AG04450 (cell line): ENCODE data around the gene CFAP45. TPM values are rescaled to one million over a fixed set of nuclear protein-coding genes. Genes with fewer than 3 reads are reported as not detected.
"Not testable (repeated sequence)": the region's sequence is repeated elsewhere in the genome, so short reads cannot be mapped to it uniquely, and the experiment has no call there.

ENCODE experiments used
- CTCF ChIA-PET: fragments of 300-600, 350-600 bp; formaldehyde crosslinking; extraction: SDS; loops from one replicate; lab custom pipeline; 2022; ENCODE audit warnings: antibody characterized with exemption, inconsistent platforms; lab: Charles Lee
- POLR2A ChIA-PET: fragments of 350-600 bp; formaldehyde crosslinking; extraction: SDS; loops from one replicate; lab custom pipeline; 2021; ENCODE audit warnings: antibody characterized with exemption, inconsistent platforms; lab: Yijun Ruan, JAX
- DNase-seq: peaks from one replicate; pipeline ENCODE4 v3.0.0-alpha.2; 2011; ENCODE audit warnings: low read depth, low spot score
- H3K27ac ChIP-seq: one replicate; pipeline ENCODE4 v1.5.1; 2012; ENCODE audit warnings: low read depth, low read length, control low read depth
- H3K27me3 ChIP-seq: one replicate; pipeline ENCODE4 v1.6.0; 2012; ENCODE audit warnings: low read length; ENCODE audit not compliant: control insufficient read depth, insufficient read depth
- H3K4me3 ChIP-seq: 2 replicates; pipeline ENCODE4 v1.5.1; 2011; ENCODE audit warnings: mild to moderate bottlenecking, low read depth, low read length, control low read depth
- H3K9me3 ChIP-seq: 2 replicates; pipeline ENCODE4 v1.5.1; 2012; ENCODE audit warnings: low read length; ENCODE audit not compliant: control insufficient read depth, insufficient read depth
- CTCF ChIP-seq: IDR thresholded peaks from 2 replicates; pipeline ENCODE4 v1.5.1; 2011; ENCODE audit warnings: low read depth, low read length, control low read depth, inconsistent platforms
- polyA plus RNA-seq: library from polyadenylated mRNA; depleted of rRNA; stranded (reverse); fragments of >200 nt; gene quantifications from 2 replicates; pipeline ENCODE4 v1.2.3, GENCODE V29; 2011

CFAP45 gene
- polyA plus RNA-seq, 1 experiment: 0.29 TPM

- H3K4me3 ChIP-seq: no peak overlapping the region
- no peak overlapping the region for H3K27ac ChIP-seq
- TF ChIP-seq CTCF: no peak
- POLR2A ChIA-PET: no interaction called here
- CTCF ChIA-PET: interaction anchor here (0.9 kb wide), 1 partner anchor 12 kb away, joined by 4 read pairs; no protein-coding TSS in a partner anchor
- no peaks in the 10 kb centered on the region for H3K27me3 ChIP-seq
- no peak for DNase-seq
- H3K9me3 ChIP-seq: peaks cover 5% of the 10 kb centered on the region
Observed at GRCh38 chr1:159906960-159907359, 7.0 kb upstream of the CFAP45 start.

GRCh38 chr1:159904036-159904435 lies 4.1 kb upstream of the CFAP45 start:
- H3K27ac ChIP-seq, H3K9me3 ChIP-seq, H3K27me3 ChIP-seq, DNase-seq, POLR2A ChIA-PET, H3K4me3 ChIP-seq: not testable (repeated sequence)
- CTCF ChIA-PET: interaction anchor here (5.0 kb wide), 1 partner anchor 12 kb away, joined by 27 read pairs; no protein-coding TSS in a partner anchor

- ChIA-PET POLR2A (no interaction called here), CTCF (interaction anchor here (1.2 to 5.0 kb wide), 3 partner anchors 11 to 107 kb away, joined by 3 to 27 read pairs (median 12); no protein-coding TSS in a partner anchor)
- Histone ChIP-seq H3K27me3 (no peaks in the 10 kb centered on the region), H3K9me3 (peaks cover 5% of the 10 kb centered on the region), H3K4me3 (no peak overlapping the region), H3K27ac (no peak overlapping the region)
- DNase-seq: no peak
- TF ChIP-seq CTCF: no peak
Observed at GRCh38 chr1:159902541-159902940, 2.6 kb upstream of the CFAP45 start.

GRCh38 chr1:159900755-159901360 lies 893 bp upstream of the CFAP45 start:
- DNase-seq: no peak
- no peak overlapping the region for H3K4me3 ChIP-seq
- H3K27me3 ChIP-seq: no peaks in the 10 kb centered on the region
- H3K9me3 ChIP-seq: peaks cover 5% of the 10 kb centered on the region
- TF ChIP-seq CTCF: no peak
- POLR2A ChIA-PET: no interaction called here
- no peak overlapping the region for H3K27ac ChIP-seq
- CTCF ChIA-PET: interaction anchor here (0.6 to 3.1 kb wide), 5 partner anchors 9 to 1090 kb away, joined by 3 to 12 read pairs (median 3); no protein-coding TSS in a partner anchor

- H3K27ac ChIP-seq, H3K4me3 ChIP-seq, H3K27me3 ChIP-seq, H3K9me3 ChIP-seq, POLR2A ChIA-PET, DNase-seq: not testable (repeated sequence)
- CTCF ChIA-PET: interaction anchor here (3.1 kb wide), 1 partner anchor 108 kb away, joined by 12 read pairs; no protein-coding TSS in a partner anchor
Observed at GRCh38 chr1:159899634-159900033, 331 bp downstream of the CFAP45 start.

- no peak for TF ChIP-seq CTCF
- H3K4me3 ChIP-seq: no peak overlapping the region
- POLR2A ChIA-PET: no interaction called here
- no peaks in the 10 kb centered on the region for H3K27me3 ChIP-seq
- H3K27ac ChIP-seq: no peak overlapping the region
- no peak for DNase-seq
- CTCF ChIA-PET: interaction anchor here (1.1 kb wide), 1 partner anchor 99 kb away, joined by 3 read pairs; no protein-coding TSS in a partner anchor
- H3K9me3 ChIP-seq: no peaks in the 10 kb centered on the region; the same call in 1 of the 2 replicates
Observed at GRCh38 chr1:159898527-159898926, 1.4 kb downstream of the CFAP45 start.
